Measurements from ENCODE around the gene PGAM2.

GRCh38 chr7:44101303-44101965 is 36.1 kb upstream of the PGAM2 start:
- TF ChIP-seq, protein P1, sequence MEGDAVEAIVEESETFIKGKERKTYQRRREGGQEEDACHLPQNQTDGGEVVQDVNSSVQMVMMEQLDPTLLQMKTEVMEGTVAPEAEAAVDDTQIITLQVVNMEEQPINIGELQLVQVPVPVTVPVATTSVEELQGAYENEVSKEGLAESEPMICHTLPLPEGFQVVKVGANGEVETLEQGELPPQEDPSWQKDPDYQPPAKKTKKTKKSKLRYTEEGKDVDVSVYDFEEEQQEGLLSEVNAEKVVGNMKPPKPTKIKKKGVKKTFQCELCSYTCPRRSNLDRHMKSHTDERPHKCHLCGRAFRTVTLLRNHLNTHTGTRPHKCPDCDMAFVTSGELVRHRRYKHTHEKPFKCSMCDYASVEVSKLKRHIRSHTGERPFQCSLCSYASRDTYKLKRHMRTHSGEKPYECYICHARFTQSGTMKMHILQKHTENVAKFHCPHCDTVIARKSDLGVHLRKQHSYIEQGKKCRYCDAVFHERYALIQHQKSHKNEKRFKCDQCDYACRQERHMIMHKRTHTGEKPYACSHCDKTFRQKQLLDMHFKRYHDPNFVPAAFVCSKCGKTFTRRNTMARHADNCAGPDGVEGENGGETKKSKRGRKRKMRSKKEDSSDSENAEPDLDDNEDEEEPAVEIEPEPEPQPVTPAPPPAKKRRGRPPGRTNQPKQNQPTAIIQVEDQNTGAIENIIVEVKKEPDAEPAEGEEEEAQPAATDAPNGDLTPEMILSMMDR (IDR thresholded peaks at IDR 0.05) = no peak
- no peak for TF ChIP-seq POLR2A (IDR thresholded peaks at IDR 0.05)
